GM18951 (cell line): ENCODE results near the gene AP5B1.
"Not testable (repeated sequence)": the region's sequence is repeated elsewhere in the genome, so short reads cannot be mapped to it uniquely, and the experiment has no call there.

Experiments
- POLR2A ChIP-seq: IDR thresholded peaks from 4 replicates; pipeline ENCODE4 v1.6.1; 2011; ENCODE audit warnings: mild to moderate bottlenecking; ENCODE audit not compliant: insufficient read length, insufficient read depth; ENCODE audit errors: extremely low read depth
- in situ Hi-C: fragments of 300-500 bp; cut with MboI; formaldehyde crosslinking; loops from one replicate; pipeline ENCODE4 v1.12.0; 2022; ENCODE audit warnings: low sequenced_read_pairs, mixed read lengths, inconsistent platforms; ENCODE audit not compliant: unreplicated experiment

AP5B1 gene

GRCh38 chr11:65744026-65744698 is 36.6 kb downstream of the AP5B1 start:
- in situ Hi-C loops: no loop called here
- no peak for TF ChIP-seq POLR2A

GRCh38 chr11:65743681-65744025 is 37.1 kb downstream of the AP5B1 start:
- in situ Hi-C loops: no loop called here
- TF ChIP-seq POLR2A: no peak

- no peak for TF ChIP-seq POLR2A
- in situ Hi-C loops: no loop called here
Observed at GRCh38 chr11:65742353-65742752, 38.4 kb downstream of the AP5B1 start.

GRCh38 chr11:65741185-65741584 is 39.6 kb downstream of the AP5B1 start:
- no peak for TF ChIP-seq POLR2A
- in situ Hi-C loops: no loop called here

- TF ChIP-seq POLR2A: no peak
- in situ Hi-C loops: no loop called here
Observed at GRCh38 chr11:65739022-65739421, 41.8 kb downstream of the AP5B1 start.

- in situ Hi-C loops: no loop called here
- no peak for TF ChIP-seq POLR2A
Observed at GRCh38 chr11:65736810-65737209, 44.0 kb downstream of the AP5B1 start.

- in situ Hi-C loops: not testable (repeated sequence)
Observed at GRCh38 chr11:65735111-65735510, 45.7 kb downstream of the AP5B1 start.

GRCh38 chr11:65730461-65730860 is 50.3 kb downstream of the AP5B1 start:
- TF ChIP-seq POLR2A: no peak
- in situ Hi-C loops: no loop called here

- no peak for TF ChIP-seq POLR2A
- in situ Hi-C loops: loop anchor here (10.0 kb wide), 1 partner anchor 97 kb away; no protein-coding TSS in a partner anchor
Observed at GRCh38 chr11:65727865-65728264, 52.9 kb downstream of the AP5B1 start.

GRCh38 chr11:65726660-65727059 is 54.1 kb downstream of the AP5B1 start:
- no peak for TF ChIP-seq POLR2A
- in situ Hi-C loops: loop anchor here (10.0 kb wide), 1 partner anchor 98 kb away; no protein-coding TSS in a partner anchor
